Endothelial cell of umbilical vein (primary cell): ENCODE results near the gene CANT1. TPM values are rescaled to one million over a fixed set of nuclear protein-coding genes. Genes with fewer than 3 reads are reported as not detected.

Source experiments
- BruUV-seq: library from RNA; stranded (reverse); fragments of 400-500 nt; replicated peaks from 2 replicates; lab custom pipeline; 2021; lab: Mats Ljungman, UMichigan
- CTCF ChIA-PET: fragments of 300-600, 350-600 bp; sonication (Branson Sonifier 250); formaldehyde crosslinking; loops from one replicate; lab custom pipeline; 2021; ENCODE audit warnings: antibody characterized with exemption, inconsistent platforms; lab: Charles Lee
- POLR2A ChIA-PET: fragments of 300-600, 350-600 bp; sonication (Branson Sonifier 250); formaldehyde crosslinking; loops from one replicate; lab custom pipeline; 2021; ENCODE audit warnings: antibody characterized with exemption, inconsistent platforms; lab: Charles Lee
- DNase-seq: peaks from one replicate; pipeline ENCODE4 v3.0.0-alpha.2; 2011; ENCODE audit warnings: low read depth, low spot score
- FAIRE-seq: peaks from 2 replicates; lab custom pipeline; 2011; peaks lifted over from hg19 to GRCh38; lab: Jason Lieb, UNC
- H2AFZ ChIP-seq: 2 replicates; pipeline ENCODE4 v1.6.0; 2012; ENCODE audit warnings: low read depth, low read length, control low read depth, inconsistent platforms
- H3K27ac ChIP-seq: 2 replicates; pipeline ENCODE4 v1.5.1; 2011; ENCODE audit warnings: low read depth, mild to moderate bottlenecking, control low read depth, low read length, moderate library complexity; ENCODE audit not compliant: insufficient read depth
- H3K27me3 ChIP-seq, 2 experiments: 2 replicates each; pipeline versions ENCODE4 v1.6.0 to v1.6.1; 2011; ENCODE audit warnings: low read length in 2 of 2, mixed read lengths in 1 of 2; ENCODE audit not compliant: control insufficient read depth in 2 of 2, insufficient read depth in 2 of 2
- H3K36me3 ChIP-seq, 2 experiments: 2 replicates in 1 of 2; 3 replicates in 1 of 2; pipeline ENCODE4 v1.5.1; 2011; ENCODE audit warnings: low read length in 2 of 2, mild to moderate bottlenecking in 1 of 2, moderate library complexity in 1 of 2; ENCODE audit not compliant: control insufficient read depth in 2 of 2, insufficient read depth in 2 of 2; ENCODE audit errors: extremely low read depth in 1 of 2
- H3K4me1 ChIP-seq: 3 replicates; pipeline ENCODE4 v1.5.1; 2011; ENCODE audit warnings: mild to moderate bottlenecking, low read length; ENCODE audit not compliant: control insufficient read depth, insufficient read depth; ENCODE audit errors: extremely low read depth
- H3K4me2 ChIP-seq: 2 replicates; pipeline ENCODE4 v1.6.1; 2011; ENCODE audit warnings: low read length, control low read depth, mixed read lengths; ENCODE audit not compliant: insufficient read depth
- H3K4me3 ChIP-seq, 3 experiments: fragments of 200-600 bp in 1 of 3; sonication (generic), shearing (Covaris generic) in 1 of 3; replicated peaks in 1 of 3; 2 replicates each; pipeline ENCODE4 v1.5.1; 2011 to 2016; ENCODE audit warnings: control low read depth in 3 of 3, low read length in 3 of 3, mild to moderate bottlenecking in 2 of 3, inconsistent platforms in 1 of 3, low read depth in 1 of 3, moderate library complexity in 1 of 3; ENCODE audit not compliant: insufficient read depth in 1 of 3
- H3K79me2 ChIP-seq: 2 replicates; pipeline ENCODE4 v1.6.0; 2012; ENCODE audit warnings: low read length, inconsistent platforms; ENCODE audit not compliant: control insufficient read depth, insufficient read depth
- H3K9ac ChIP-seq: replicated peaks from 2 replicates; pipeline ENCODE3; 2011; ENCODE audit warnings: low read length, control low read depth; ENCODE audit not compliant: insufficient read depth; ENCODE audit errors: extremely low read depth
- H3K9me1 ChIP-seq: replicated peaks from 3 replicates; pipeline ENCODE4 v1.6.0; 2011; ENCODE audit warnings: mild to moderate bottlenecking, low read length; ENCODE audit not compliant: control insufficient read depth, insufficient read depth; ENCODE audit errors: extremely low read depth
- H3K9me3 ChIP-seq: replicated peaks from 2 replicates; pipeline ENCODE4 v1.5.1; 2012; ENCODE audit warnings: low read length, inconsistent platforms; ENCODE audit not compliant: control insufficient read depth, insufficient read depth
- H4K20me1 ChIP-seq: replicated peaks from 2 replicates; pipeline ENCODE3; 2011; ENCODE audit warnings: mild to moderate bottlenecking, low read length; ENCODE audit not compliant: control insufficient read depth, insufficient read depth; ENCODE audit errors: extremely low read depth
- CTCF ChIP-seq, 2 donors: IDR thresholded peaks; 1 replicate in 1 of 2; 2 replicates in 1 of 2; pipeline ENCODE4 v1.5.1; 2011; ENCODE audit warnings: low read length in 2 of 2, mild to moderate bottlenecking in 2 of 2, moderate library complexity in 2 of 2, control low read depth in 1 of 2, inconsistent platforms in 1 of 2, low read depth in 1 of 2; ENCODE audit not compliant: insufficient read depth in 1 of 2; ENCODE audit errors: extremely low read depth in 1 of 2
- EZH2 ChIP-seq: IDR thresholded peaks from 2 replicates; pipeline ENCODE4 v1.6.1; 2012; ENCODE audit warnings: borderline replicate concordance, low read depth, mild to moderate bottlenecking, moderate library complexity, low read length, inconsistent platforms; ENCODE audit not compliant: severe bottlenecking
- FOS ChIP-seq: IDR thresholded peaks from 2 replicates; pipeline ENCODE4 v1.6.1; 2011; ENCODE audit warnings: mild to moderate bottlenecking, low read length, moderate library complexity, borderline replicate concordance; ENCODE audit not compliant: insufficient read depth
- GATA2 ChIP-seq: IDR thresholded peaks from 2 replicates; pipeline ENCODE4 v1.7.0; 2011; ENCODE audit warnings: low read depth, mild to moderate bottlenecking, moderate library complexity, mixed read lengths, low read length; ENCODE audit not compliant: insufficient read length, insufficient read depth
- JUN ChIP-seq: IDR thresholded peaks from 2 replicates; pipeline ENCODE4 v1.6.1; 2011; ENCODE audit warnings: borderline replicate concordance, low read depth; ENCODE audit not compliant: insufficient read length, insufficient read depth
- MAX ChIP-seq: IDR thresholded peaks from 2 replicates; pipeline ENCODE4 v1.6.1; 2011; ENCODE audit not compliant: insufficient read depth, insufficient read length
- MYC ChIP-seq: IDR thresholded peaks from one replicate; pipeline ENCODE4 v1.6.1; 2011; ENCODE audit warnings: mild to moderate bottlenecking, low read depth, low read length
- POLR2A ChIP-seq: IDR thresholded peaks from 2 replicates; pipeline ENCODE4 v1.6.1; 2012; ENCODE audit warnings: low read depth, mild to moderate bottlenecking, control low read depth, low read length
- POLR2AphosphoS5 ChIP-seq: IDR thresholded peaks from 2 replicates; pipeline ENCODE4 v1.6.1; 2012; ENCODE audit warnings: low read depth, mild to moderate bottlenecking, control low read depth, low read length, moderate library complexity; ENCODE audit not compliant: insufficient read depth
- dilution Hi-C: fragments of 300-500 bp; cut with MboI; formaldehyde crosslinking; loops from one replicate; pipeline ENCODE4 v1.15.0; 2019; ENCODE audit warnings: low sequenced_read_pairs; ENCODE audit not compliant: extremely low pct_ligation_motif_present
- intact Hi-C: fragments of 100-400 bp; cut with micrococcal nuclease; formaldehyde crosslinking; loops from one replicate; pipeline ENCODE4 v1.10.0; 2022
- polyA plus RNA-seq, 4 experiments: library from polyadenylated mRNA; depleted of rRNA in 3 of 4; stranded (reverse) in 3 of 4; unstranded in 1 of 4; fragments of >200 nt; gene quantifications; 2 replicates each; pipeline versions ENCODE4 v1.2.1 to v1.2.3, GENCODE V29; 2011 to 2012; ENCODE audit warnings: missing spikeins in 1 of 4
- total RNA-seq: library from RNA; stranded (reverse); gene quantifications from 2 replicates; pipeline ENCODE4 v1.2.3, GENCODE V29; 2021

Gene CANT1
- total and polyA plus RNA-seq, 2 donors (not counting 3 experiments of a cell fraction or from before 2014, with no cell fraction given) = 85.0 to 93.6 TPM

GRCh38 chr17:78990349-78991016 is 19.1 kb downstream of the CANT1 start:
- TF ChIP-seq MYC = no peak
- TF ChIP-seq POLR2AphosphoS5 = no peak
- no peak for TF ChIP-seq CTCF (IDR thresholded peaks at IDR 0.05; ENCODE audit: extremely low read depth in 1 of 2, insufficient read depth in 1 of 2, low read depth in 1 of 2, low read length in 2 of 2)
- TF ChIP-seq EZH2 = no peak
- no peak for TF ChIP-seq JUN
- TF ChIP-seq GATA2 = no peak
- TF ChIP-seq POLR2A = no peak
- no peak for TF ChIP-seq MAX
- no peak for TF ChIP-seq FOS
- no peaks in the 10 kb centered on the region for H3K9me1 ChIP-seq
- peaks cover 6 to 24% of the 10 kb centered on the region in 2 experiments for H3K36me3 ChIP-seq
- intact Hi-C loops (no loop called here), dilution Hi-C loops (no loop called here)
- peaks cover 41% of the 10 kb centered on the region for H3K4me1 ChIP-seq
- ChIA-PET CTCF (interaction anchor here (1.5 kb wide), 1 partner anchor 12 kb away, joined by 3 read pairs; no protein-coding TSS in a partner anchor), POLR2A (no interaction called here)
- H3K9ac ChIP-seq = no peak overlapping the region
- H3K4me3 ChIP-seq = no peak overlapping the region
- no peak overlapping the region for H2AFZ ChIP-seq
- no peak overlapping the region for H3K27ac ChIP-seq
- H3K79me2 ChIP-seq = peaks cover 19% of the 10 kb centered on the region
- no peak for DNase-seq
- no peak overlapping the region for H3K4me2 ChIP-seq
- H3K27me3 ChIP-seq = no peaks in the 10 kb centered on the region
- no peaks in the 10 kb centered on the region for H4K20me1 ChIP-seq
- FAIRE-seq = no peak
- BruUV-seq = no TSS peak
- no peaks in the 10 kb centered on the region for H3K9me3 ChIP-seq
